ENCODE data around the gene MGP. TPM values are rescaled to one million over a fixed set of nuclear protein-coding genes. Genes with fewer than 3 reads are reported as not detected.

The MGP gene
- total RNA-seq, 2 experiments from 2014 or later, result 0.21 to 0.34 TPM

DNA sequence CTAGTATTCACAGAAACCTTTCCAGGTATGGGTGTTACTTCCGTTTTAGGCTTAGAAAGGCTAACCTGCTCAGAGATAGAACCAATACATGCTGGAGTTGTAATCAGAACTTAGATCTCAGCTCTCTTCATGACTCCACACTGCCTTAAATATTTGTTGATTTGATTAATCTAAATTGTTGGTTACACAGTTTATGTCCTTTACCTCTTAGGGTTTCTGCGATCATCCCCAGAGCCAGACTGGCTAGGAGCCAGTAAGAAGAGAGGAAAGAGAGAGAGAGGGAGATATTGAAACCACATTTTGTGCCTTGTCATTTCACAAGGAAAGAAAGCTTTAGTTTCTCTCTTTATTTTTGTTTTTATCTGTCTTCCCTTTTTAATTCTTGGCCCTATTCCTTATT, 16.8 kb upstream of the MGP start:
- no peak for DNase-seq
- Mint-ChIP-seq H3K4me1 (ENCODE audit: low read depth) (peaks cover 3% of the 10 kb centered on the region), H3K9me3 (ENCODE audit: insufficient read depth) (no peaks in the 10 kb centered on the region), H3K27me3 (ENCODE audit: low read depth) (no peaks in the 10 kb centered on the region), H3K4me3 (no peak overlapping the region), H3K36me3 (ENCODE audit: low read depth) (peaks cover 11% of the 10 kb centered on the region), H3K27ac (no peak overlapping the region)
- ChIA-PET POLR2A (interaction anchor here (0.6 kb wide), 1 partner anchor 17 kb away, joined by 3 read pairs; no protein-coding TSS in a partner anchor), CTCF (interaction anchor here (1.3 kb wide), 2 partner anchors 15 kb away, joined by 3 read pairs; no protein-coding TSS in a partner anchor)
- no peak for ATAC-seq

DNA sequence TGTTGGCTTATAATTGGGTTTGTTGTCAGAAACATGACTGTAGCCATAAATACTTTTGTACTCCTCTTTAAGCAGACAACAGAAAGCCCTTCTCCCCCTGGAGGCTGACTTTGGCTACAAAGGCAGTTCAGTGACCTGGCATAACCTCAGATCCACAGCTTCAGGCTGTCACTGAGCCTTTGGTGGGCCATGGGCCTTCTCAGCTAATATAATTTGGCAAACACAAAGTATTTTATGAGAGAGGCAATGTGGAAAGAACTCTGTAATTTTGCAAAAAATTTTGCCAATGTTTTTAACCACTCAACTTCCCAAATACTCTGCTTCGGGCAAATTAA, 15.5 kb upstream of the MGP start:
- POLR2A ChIA-PET, result no interaction called here
- Mint-ChIP-seq H3K4me3 (no peak overlapping the region), H3K9me3 (ENCODE audit: insufficient read depth) (no peaks in the 10 kb centered on the region), H3K4me1 (ENCODE audit: low read depth) (peaks cover 3% of the 10 kb centered on the region), H3K27ac (no peak overlapping the region), H3K36me3 (ENCODE audit: low read depth) (peaks cover 4% of the 10 kb centered on the region), H3K27me3 (ENCODE audit: low read depth) (no peaks in the 10 kb centered on the region)
- CTCF ChIA-PET, result interaction anchor here (1.0 to 1.3 kb wide), 2 partner anchors 14 to 17 kb away, joined by 3 read pairs; no protein-coding TSS in a partner anchor
- DNase-seq, result no peak
- no peak for ATAC-seq

DNA sequence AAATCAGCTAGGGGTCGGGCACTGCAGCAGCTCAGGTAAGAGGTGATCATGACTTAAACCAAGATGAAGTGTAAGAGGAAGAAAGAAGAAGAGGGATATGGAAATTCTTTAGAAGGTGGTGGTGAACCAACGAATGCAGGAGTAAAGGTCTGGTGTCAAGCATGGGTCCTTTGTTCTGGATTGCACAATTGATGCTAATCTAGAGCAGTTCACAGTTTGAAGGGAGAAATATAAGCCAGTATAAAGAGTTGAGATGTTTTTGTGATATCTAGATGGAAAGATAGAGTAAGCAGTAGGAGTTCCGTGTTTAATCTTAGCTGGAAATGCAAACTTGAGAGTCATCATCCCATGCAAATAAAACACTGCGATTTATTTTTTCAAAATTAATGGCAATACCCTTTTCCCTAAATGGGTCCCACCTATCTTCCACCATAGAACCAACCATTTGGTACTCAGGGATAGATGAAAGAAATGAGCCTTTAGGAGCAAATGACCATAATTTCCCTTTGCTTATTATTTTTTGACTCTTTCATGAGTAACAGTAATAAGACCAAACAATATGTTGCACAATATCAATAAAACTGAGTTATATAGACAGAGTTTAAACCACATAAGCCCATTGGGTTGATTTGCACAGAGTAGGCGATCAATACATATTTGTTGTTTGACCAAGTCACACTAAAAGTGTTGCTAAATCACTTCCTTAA, 15.0 kb upstream of the MGP start:
- CTCF ChIA-PET, result interaction anchor here (1.0 to 1.3 kb wide), 2 partner anchors 13 to 16 kb away, joined by 3 read pairs; no protein-coding TSS in a partner anchor
- Mint-ChIP-seq H3K9me3 (ENCODE audit: insufficient read depth) (no peaks in the 10 kb centered on the region), H3K27ac (no peak overlapping the region), H3K27me3 (ENCODE audit: low read depth) (no peaks in the 10 kb centered on the region), H3K36me3 (ENCODE audit: low read depth) (peaks cover 2% of the 10 kb centered on the region), H3K4me1 (ENCODE audit: low read depth) (peaks cover 3% of the 10 kb centered on the region), H3K4me3 (no peak overlapping the region)
- ATAC-seq, result no peak
- POLR2A ChIA-PET, result no interaction called here
- no peak for DNase-seq

DNA sequence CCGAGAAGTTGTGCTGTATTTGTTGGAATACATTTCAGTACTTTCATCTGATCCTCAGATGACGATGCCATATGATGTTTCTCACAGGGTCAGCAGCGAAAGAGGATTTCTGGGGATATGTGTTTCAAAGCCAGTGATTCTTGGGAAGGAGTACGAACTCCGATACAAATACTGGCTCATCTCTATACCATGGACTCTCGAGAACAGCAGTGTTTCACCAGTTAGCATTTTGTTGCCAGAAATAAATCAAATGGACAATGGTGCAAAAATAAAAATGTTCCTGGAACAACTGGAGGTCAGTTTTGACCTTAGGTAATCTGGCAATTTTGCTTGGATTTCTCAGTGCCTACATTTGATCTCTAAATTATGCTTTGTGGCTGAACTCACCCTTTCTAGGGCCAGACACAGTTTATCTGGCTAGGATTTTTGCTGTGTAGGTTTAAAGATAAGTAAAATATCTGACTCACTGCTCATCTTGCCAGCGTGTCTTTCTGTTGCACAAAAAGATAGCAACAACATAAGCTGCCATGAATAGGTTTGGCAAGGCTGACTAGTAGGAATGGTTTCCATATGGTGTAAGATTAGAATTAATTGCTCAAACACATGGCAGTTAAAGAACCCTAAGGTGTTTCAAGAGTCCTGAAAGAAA, 11.0 kb upstream of the MGP start:
- ChIA-PET POLR2A (no interaction called here), CTCF (no interaction called here)
- Mint-ChIP-seq H3K4me1 (ENCODE audit: low read depth) (no peaks in the 10 kb centered on the region), H3K4me3 (no peak overlapping the region), H3K27me3 (ENCODE audit: low read depth) (peaks cover 2% of the 10 kb centered on the region), H3K9me3 (ENCODE audit: insufficient read depth) (no peaks in the 10 kb centered on the region), H3K36me3 (ENCODE audit: low read depth) (peaks cover 2% of the 10 kb centered on the region), H3K27ac (no peak overlapping the region)
- DNase-seq (no peak), ATAC-seq (no peak)

DNA sequence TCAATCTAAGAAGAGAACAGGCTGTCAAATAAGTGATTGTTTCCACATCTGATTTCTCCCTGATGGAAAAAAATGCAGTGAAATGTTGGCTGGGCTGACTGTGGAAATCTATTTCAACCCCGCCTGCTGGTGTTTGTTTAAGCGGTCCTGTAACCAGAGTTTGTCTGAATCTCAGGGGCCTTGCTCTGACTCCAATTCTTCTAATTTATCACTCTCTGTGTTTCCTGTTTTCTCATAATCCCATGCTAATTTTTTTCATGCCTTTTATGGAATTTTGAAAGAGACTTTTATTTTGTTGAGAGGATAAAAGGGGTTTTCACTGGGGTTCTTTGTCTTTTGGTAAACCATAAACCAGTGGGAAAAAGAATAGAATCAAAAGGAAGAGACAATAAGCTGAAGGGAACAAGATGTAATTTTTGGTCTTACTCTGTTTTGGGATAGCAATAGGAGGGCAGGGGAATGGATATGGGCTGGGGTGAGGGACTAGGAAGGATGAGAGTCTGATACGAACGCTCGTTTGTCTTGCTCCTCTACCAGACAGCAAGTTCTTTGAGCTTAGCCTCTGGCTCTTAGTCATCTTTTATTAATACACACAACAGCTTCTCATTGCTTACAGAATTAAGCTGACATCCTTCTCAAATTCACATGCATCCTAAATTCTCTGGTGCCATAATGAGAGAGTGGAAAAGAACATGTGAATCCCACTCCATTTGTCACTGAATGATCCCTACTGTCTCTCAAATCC, 8.0 kb upstream of the MGP start:
- ATAC-seq (no peak), DNase-seq (no peak)
- CTCF ChIA-PET, result interaction anchor here (1.6 kb wide), 1 partner anchor 101 kb away, joined by 4 read pairs; no protein-coding TSS in a partner anchor
- no peak overlapping the region for H3K4me3 Mint-ChIP-seq
- H3K4me1 Mint-ChIP-seq (ENCODE audit: low read depth), result no peaks in the 10 kb centered on the region
- H3K9me3 Mint-ChIP-seq (ENCODE audit: insufficient read depth), result no peaks in the 10 kb centered on the region
- H3K27me3 Mint-ChIP-seq (ENCODE audit: low read depth), result peaks cover 4% of the 10 kb centered on the region
- POLR2A ChIA-PET, result interaction anchor here (0.7 kb wide), 1 partner anchor 9 kb away, joined by 3 read pairs; no protein-coding TSS in a partner anchor
- no peaks in the 10 kb centered on the region for H3K36me3 Mint-ChIP-seq (ENCODE audit: low read depth)
- H3K27ac Mint-ChIP-seq, result no peak overlapping the region

DNA sequence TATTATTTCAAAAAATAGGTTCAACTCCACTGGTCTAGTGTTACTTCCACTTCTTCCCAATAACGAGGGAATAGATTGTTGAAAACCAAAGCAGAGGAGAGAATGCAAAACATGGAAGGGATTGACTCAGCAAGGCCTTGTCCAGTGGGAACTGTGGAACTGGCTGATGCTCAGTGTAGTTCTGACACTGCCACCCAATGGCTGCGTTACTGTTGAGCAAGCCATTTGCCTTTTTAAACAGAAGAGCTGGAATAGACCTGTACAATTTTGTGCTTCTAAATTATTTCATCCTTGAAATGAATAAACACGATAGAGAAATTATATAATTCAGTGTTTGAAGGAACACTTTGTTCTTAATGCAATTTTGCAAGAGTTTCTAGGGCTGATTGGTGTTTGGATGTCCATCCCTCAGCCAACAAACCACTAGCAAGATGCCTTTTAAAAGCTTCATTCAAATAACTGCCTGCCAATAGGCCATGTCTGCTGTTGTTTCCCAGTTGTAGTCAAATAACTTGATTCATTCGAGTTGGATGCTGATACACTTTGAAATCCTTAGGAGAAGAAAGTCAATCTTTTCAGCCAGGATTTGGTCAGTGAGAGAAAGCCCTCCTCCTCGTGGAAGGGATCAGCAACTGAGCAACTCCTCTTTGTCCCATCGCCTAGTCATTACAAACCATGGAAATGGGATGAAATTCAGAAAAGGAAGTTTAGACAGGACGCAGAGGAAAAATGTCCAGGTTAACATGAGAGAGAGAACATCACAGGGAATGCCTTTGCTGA, 7.3 kb upstream of the MGP start:
- POLR2A ChIA-PET, result no interaction called here
- no peak overlapping the region for H3K4me3 Mint-ChIP-seq
- H3K9me3 Mint-ChIP-seq (ENCODE audit: insufficient read depth), result no peaks in the 10 kb centered on the region
- H3K27ac Mint-ChIP-seq, result no peak overlapping the region
- CTCF ChIA-PET, result interaction anchor here (1.0 to 1.6 kb wide), 2 partner anchors 47 to 102 kb away, joined by 3 to 4 read pairs; no protein-coding TSS in a partner anchor
- DNase-seq (no peak), ATAC-seq (no peak)
- no peaks in the 10 kb centered on the region for H3K36me3 Mint-ChIP-seq (ENCODE audit: low read depth)
- peaks cover 8% of the 10 kb centered on the region for H3K27me3 Mint-ChIP-seq (ENCODE audit: low read depth)
- H3K4me1 Mint-ChIP-seq (ENCODE audit: low read depth), result no peaks in the 10 kb centered on the region

DNA sequence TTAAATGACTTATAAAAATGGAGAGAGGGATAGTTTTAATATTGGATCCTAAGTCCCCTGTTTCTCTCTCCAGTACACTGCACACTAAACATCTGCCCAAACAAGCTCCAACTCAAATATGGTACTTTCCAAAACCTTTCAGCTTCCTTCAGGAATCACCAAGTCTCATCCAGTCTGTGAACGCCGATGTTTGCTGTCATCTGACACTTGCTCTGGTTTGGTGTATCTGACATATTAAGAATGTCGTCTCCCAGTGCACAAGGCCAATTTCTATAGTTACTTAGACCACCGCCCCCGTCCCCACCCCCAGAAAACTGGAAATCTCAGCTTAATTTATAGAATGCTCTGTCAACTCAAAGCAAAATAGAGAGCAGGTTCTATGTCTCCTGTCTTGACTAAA, 5.0 kb upstream of the MGP start:
- POLR2A ChIA-PET, result no interaction called here

DNA sequence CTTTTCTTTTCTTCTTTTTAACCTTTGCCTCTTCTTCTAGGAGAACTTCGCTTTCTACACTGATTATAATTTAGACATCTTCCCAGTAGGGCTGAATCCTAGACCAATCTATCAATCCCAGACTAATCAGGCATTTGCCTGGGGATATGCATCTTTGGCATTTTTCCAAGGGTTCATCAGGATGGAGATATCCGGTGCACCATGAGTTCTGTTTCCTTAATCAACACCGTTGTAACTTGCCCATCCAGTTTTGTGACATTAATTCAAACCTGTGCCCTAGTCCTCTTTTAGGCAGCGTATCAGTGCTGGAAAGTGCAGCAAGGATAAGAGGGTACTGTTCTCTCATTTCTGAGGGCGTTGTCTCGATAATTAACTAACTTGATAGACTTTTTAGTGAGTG, 617 bp upstream of the MGP start:
- DNase-seq (no peak), ATAC-seq (no peak)
- Mint-ChIP-seq H3K9me3 (ENCODE audit: insufficient read depth) (no peaks in the 10 kb centered on the region), H3K4me3 (no peak overlapping the region), H3K4me1 (ENCODE audit: low read depth) (peaks cover 21% of the 10 kb centered on the region), H3K27me3 (ENCODE audit: low read depth) (peaks cover 24% of the 10 kb centered on the region), H3K36me3 (ENCODE audit: low read depth) (no peaks in the 10 kb centered on the region), H3K27ac (no peak overlapping the region)
- ChIA-PET CTCF (no interaction called here), POLR2A (no interaction called here)

More for the DNA sequence above, 5.0 kb upstream of the MGP start:
- H3K9me3 Mint-ChIP-seq (ENCODE audit: insufficient read depth), result no peaks in the 10 kb centered on the region
- peaks cover 22% of the 10 kb centered on the region for H3K27me3 Mint-ChIP-seq (ENCODE audit: low read depth)
- H3K27ac Mint-ChIP-seq, result no peak overlapping the region
- no peak for DNase-seq
- CTCF ChIA-PET, result no interaction called here
- peaks cover 8% of the 10 kb centered on the region for H3K4me1 Mint-ChIP-seq (ENCODE audit: low read depth)
- no peaks in the 10 kb centered on the region for H3K36me3 Mint-ChIP-seq (ENCODE audit: low read depth)
- H3K4me3 Mint-ChIP-seq, result no peak overlapping the region
- ATAC-seq, result no peak

DNA sequence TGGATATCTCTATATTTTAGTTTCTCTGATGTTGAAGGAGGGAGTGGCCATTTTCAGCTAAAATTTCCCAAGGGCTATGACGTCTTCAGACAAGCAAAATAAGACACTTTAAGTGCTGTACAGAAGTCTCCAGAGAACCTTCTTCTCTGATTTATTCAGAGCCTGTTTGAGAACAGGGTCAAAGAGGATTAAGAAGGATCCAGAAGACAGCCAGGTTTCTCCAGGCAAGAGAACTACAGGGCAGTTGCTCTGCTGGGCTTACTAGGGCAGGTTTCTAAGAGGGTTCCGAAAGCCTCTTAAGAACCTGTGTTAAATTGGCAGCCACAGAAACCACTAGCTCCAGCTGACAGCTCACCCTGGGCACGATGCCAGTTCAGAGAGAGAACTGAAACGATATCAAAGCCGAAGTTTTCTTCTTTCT, 1.2 kb downstream of the MGP start:
- Mint-ChIP-seq H3K4me1 (ENCODE audit: low read depth) (peaks cover 28% of the 10 kb centered on the region), H3K27me3 (ENCODE audit: low read depth) (peaks cover 24% of the 10 kb centered on the region), H3K4me3 (peak overlapping the region; percentile 40), H3K36me3 (ENCODE audit: low read depth) (peaks cover 10% of the 10 kb centered on the region), H3K9me3 (ENCODE audit: insufficient read depth) (no peaks in the 10 kb centered on the region), H3K27ac (peak overlapping the region; percentile 0)
- CTCF ChIA-PET, result interaction anchor here (0.9 to 1.2 kb wide), 2 partner anchors 17 to 37 kb away, joined by 3 read pairs; no protein-coding TSS in a partner anchor
- DNase-seq (peak; percentile 83), ATAC-seq (peak; percentile 95)
- POLR2A ChIA-PET, result interaction anchor here (0.6 to 1.0 kb wide), 3 partner anchors 9 to 77 kb away, joined by 3 read pairs; partner anchors contain the start of gene ARHGDIB

DNA sequence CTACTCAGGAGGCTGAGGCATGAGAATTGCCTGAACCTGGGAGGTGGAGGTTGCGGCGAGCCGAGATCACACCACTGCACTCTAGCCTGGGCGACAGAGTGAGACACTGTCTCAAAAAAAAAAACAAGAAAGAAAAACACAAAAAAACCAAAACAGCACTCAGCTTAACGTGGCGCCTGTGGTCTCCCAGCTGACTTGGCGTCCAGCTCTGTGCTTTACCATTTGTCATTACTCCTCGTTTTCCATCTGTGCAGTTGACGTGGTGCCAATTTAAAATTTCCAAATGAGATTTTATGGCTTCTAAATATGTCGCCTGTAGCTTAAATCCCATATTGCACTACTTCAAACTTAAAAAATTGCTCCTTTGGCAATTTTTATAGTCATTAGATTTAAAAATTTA, 2.0 kb downstream of the MGP start:
- no peak for ATAC-seq
- Mint-ChIP-seq H3K27ac (no peak overlapping the region), H3K27me3 (ENCODE audit: low read depth) (peaks cover 22% of the 10 kb centered on the region), H3K9me3 (ENCODE audit: insufficient read depth) (no peaks in the 10 kb centered on the region), H3K4me1 (ENCODE audit: low read depth) (peaks cover 28% of the 10 kb centered on the region), H3K4me3 (no peak overlapping the region), H3K36me3 (ENCODE audit: low read depth) (peaks cover 10% of the 10 kb centered on the region)
- no peak for DNase-seq
- ChIA-PET CTCF (interaction anchor here (0.9 to 1.6 kb wide), 3 partner anchors 11 to 36 kb away, joined by 3 to 4 read pairs (median 3); no protein-coding TSS in a partner anchor), POLR2A (interaction anchor here (0.9 kb wide), 1 partner anchor 53 kb away, joined by 3 read pairs; no protein-coding TSS in a partner anchor)

DNA sequence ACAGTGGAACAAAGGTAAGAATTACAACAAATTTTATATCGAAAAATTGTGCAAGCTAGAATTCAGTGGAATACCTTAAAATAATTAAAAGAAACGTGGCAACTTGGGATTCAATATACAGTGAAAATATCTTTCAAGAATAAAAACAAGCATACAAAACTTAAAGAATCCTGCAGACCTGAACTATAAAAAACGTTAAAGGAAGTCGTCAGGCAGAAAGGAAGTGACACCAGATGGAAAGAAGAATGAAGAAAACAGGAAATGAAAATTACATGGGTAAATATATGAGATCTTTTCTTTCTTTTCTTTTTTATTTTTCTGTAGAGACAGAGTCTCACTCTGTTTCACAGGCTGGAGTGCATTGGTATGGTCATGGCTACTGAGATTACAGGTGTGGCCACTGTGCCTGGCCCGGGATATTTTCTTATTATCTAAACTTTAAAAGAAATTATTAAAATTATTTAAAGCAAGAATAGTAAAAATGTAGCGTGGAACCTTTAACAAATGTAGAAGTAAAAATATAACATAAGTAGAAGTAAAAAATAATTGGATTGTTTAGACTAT, 4.7 kb downstream of the MGP start:
- Mint-ChIP-seq H3K9me3 (ENCODE audit: insufficient read depth) (no peaks in the 10 kb centered on the region), H3K36me3 (ENCODE audit: low read depth) (peaks cover 10% of the 10 kb centered on the region), H3K4me3 (no peak overlapping the region), H3K27ac (peak overlapping the region; percentile 76), H3K4me1 (ENCODE audit: low read depth) (peaks cover 23% of the 10 kb centered on the region), H3K27me3 (ENCODE audit: low read depth) (peaks cover 6% of the 10 kb centered on the region)
- ChIA-PET CTCF (no interaction called here), POLR2A (no interaction called here)
- DNase-seq (no peak), ATAC-seq (no peak)

All from activated CD8-positive, alpha-beta T cell treated with anti-CD3 and anti-CD28 coated beads, Interleukin-2, amount 10 ng/mL, durations not matched to agents 7 days and 5 days (primary cell).